HG03175 (cell line): Measurements from ENCODE around the gene GDF11.

Source experiments
- ATAC-seq: cut with Tn5 transposase; IDR thresholded peaks from one replicate; pipeline ENCODE4 v1.9.1; 2021; ENCODE audit warnings: mild to moderate bottlenecking, moderate library complexity; ENCODE audit not compliant: unreplicated experiment

Gene GDF11

DNA sequence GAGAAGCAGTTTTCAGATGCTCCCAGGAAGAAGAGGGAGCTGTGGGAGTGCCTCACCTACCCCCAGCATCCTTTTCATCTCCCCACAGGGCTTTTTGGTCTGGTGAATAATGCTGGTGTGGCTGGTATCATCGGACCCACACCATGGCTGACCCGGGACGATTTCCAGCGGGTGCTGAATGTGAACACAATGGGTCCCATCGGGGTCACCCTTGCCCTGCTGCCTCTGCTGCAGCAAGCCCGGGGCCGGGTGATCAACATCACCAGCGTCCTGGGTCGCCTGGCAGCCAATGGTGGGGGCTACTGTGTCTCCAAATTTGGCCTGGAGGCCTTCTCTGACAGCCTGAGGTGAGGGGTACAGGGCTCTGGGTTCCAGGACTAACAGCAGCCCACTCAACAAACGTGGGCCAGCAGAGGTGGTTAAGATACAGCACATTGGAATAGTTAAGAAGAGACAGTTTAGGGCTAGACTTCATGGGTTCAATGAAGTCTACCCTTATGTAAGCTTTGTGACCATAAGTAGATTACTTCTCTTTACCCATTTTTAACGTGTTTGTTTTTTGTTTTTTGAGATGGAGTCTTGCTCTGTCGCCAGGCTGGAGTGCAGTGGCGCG lies 21.2 kb upstream of the GDF11 start:
- no peak for ATAC-seq

DNA sequence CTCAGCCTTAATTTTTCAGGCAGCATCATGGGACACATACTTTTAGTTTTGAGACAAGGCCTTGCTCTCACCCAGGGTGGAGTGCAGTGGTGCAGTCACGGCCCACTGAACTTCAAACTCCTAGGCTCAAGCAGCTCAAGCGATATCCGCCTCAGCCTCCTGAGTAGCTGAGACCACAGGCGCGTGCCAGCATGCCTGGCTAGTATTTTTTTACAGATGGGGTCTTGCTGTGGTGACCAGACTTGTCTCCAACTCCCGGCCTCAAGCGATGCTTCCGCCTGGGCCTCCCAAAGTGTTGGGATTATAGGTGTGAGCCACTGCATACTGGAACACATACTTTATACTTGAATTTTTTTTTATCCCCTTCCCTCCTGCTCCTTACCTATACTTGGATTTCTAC lies 20.0 kb upstream of the GDF11 start:
- ATAC-seq: no peak

DNA sequence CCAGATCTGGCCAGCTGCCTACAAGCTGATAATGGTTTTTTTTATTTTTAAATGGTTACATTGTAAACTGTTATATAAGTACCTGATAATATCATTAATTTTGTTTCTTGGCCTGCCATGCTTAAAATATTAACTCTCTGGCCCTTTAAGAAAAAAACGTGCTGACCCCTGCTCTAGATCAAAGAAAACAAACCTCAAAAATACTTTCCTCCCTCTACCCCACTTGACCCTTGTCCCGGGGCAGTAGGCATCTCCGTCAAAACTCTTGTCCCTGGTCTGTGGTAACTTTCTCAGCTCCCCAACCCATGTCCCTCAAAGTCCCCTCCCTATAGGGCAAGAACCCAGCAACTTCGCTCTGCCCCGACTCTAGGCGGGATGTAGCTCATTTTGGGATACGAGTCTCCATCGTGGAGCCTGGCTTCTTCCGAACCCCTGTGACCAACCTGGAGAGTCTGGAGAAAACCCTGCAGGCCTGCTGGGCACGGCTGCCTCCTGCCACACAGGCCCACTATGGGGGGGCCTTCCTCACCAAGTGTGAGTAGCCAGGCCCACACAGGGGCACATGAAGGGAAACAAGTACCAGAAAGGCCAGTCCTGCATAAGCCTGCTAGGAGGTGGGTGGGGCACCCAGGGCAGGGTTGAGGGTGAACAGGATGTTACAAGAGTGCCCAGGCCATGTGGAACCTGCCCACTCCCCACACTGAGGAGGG lies 19.3 kb upstream of the GDF11 start:
- ATAC-seq: no peak

DNA sequence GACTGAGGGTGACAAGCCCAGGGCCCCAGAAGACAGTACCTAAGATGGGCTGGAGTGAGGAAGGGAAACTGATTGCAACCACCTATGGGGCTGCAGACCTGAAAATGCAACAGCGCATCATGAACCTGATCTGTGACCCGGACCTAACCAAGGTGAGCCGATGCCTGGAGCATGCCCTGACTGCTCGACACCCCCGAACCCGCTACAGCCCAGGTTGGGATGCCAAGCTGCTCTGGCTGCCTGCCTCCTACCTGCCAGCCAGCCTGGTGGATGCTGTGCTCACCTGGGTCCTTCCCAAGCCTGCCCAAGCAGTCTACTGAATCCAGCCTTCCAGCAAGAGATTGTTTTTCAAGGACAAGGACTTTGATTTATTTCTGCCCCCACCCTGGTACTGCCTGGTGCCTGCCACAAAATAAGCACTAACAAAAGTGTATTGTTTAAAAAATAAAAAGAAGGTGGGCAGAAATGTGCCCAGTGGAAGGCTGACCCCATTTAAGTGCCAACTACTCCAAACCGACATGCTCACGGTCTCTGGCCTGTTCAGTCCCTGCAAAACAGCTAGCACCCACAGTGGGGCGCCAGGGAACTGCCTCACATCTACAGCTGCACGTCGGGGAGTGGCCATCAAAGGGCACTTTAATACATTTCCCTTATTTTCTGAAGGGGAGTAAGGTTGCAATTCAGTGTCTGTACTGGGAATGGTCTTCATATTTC lies 18.5 kb upstream of the GDF11 start:
- ATAC-seq: peak; percentile 21

DNA sequence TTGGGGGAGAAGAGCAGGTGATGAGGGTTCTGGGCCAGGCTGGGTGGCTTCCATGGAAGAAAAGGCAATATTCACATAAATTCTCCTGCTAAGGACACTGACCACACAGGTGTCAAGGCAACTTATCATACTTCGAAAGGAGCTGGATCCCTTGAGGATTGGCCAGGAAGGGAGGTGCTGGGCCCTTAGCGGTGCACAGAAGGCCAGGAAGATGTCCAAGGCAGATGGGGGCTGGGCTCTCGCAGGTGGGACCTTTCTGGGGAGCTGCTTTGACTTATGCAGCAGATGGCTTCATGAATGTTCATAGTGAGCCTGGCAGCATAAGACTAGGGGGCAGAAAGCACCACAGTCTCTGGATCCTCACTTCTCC lies 18.0 kb upstream of the GDF11 start:
- ATAC-seq: no peak

DNA sequence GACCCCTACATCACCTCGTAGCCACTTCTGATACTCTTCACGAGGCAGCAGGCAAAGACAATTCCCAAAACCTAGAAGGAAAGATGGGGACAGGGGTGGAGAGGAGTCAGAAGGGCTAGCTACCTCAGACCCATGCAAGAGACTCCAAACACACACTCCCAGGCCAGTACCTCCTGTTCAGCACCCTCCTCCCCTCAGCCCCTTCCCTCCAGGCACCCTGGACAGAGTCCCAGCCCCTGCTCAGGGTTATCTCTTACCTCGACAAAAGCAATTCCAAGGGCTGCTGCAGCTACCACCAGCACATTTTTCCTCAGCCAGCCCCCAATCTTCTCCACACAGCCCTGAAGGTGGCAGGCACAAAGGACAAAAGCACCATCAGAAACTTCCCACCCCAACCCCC lies 17.4 kb upstream of the GDF11 start:
- no peak for ATAC-seq

DNA sequence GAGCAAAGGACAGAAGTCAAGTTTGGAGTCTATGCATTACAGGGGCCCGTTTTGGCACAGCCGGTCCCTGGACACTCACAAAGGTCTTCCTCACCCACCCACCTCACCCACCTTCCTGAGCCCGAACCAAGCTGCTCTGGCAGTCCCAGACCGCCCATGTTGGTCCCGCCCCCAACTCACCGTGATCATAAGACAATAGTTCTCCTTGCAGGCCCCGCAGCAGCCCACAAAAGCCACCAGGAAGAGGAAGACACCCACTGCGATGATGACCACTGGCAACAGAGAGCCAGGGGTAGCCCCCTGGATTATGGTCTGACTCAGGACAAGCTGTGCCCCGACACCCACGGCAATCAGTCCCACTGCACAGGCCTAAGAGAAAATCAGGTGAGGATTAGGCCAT lies 16.0 kb upstream of the GDF11 start:
- no peak for ATAC-seq

DNA sequence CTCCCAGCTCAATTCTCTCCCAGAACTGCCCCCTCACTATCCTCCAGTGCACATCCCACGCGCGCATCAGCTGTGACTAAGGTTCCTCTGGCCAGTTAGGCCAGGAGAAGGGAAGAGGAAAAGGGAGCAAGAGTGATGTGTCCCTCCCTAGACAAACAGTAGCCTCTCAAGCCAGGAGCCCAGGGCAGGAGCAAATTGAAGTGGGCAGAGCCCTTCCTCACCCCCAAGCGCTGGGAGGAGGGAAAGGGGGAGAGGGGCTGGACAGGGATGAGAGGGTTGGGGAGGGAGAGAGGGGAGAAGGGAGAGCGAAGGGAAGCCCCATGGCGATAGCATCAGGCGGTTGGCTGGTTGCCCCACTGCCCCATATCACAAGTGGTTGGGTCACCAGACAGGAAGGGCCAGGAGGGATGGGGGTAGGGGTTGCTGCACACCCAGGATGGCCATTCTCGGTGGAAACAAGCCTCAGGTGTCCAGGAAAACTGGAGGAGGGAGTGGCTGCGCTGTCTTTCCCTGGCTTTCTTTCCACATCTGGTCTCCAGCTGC lies 15.2 kb upstream of the GDF11 start:
- ATAC-seq: no peak

DNA sequence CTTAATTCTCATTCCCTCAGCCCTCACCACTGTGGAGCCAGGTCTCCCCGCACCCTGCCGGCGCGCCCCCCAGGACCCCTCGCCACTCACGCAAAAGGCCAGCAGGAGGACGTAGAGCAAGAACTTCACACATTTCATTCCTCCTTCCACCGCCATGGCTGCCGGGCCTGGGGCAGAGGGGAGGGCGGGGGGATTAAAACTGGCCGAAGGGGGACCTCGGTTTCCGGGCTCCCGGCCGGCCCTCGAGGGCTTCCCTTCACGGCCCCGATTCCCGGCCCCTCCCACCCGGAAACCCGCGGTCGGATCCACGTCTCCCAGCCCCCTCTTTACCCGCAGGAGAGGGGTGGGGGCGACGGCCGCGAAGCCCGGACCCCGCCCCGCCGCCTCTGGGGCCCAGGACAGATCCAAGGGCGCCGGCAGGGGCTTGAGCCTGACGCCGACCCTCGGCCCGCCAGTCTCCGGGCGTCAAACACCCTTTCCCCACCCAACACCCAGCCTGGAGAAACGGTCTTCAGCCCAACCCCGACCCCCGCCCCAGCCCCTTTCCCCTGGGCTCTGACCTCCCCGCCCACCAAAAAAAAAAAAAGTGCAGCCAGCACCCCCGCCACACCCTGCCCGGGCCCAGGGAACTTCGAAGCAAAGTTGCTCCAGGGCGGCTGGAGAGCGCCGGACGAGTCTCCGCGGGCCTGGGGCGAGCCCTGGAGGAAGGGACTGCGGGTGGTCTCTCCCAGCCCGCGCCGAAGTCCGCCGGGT lies 14.6 kb upstream of the GDF11 start:
- peak; percentile 20 for ATAC-seq

DNA sequence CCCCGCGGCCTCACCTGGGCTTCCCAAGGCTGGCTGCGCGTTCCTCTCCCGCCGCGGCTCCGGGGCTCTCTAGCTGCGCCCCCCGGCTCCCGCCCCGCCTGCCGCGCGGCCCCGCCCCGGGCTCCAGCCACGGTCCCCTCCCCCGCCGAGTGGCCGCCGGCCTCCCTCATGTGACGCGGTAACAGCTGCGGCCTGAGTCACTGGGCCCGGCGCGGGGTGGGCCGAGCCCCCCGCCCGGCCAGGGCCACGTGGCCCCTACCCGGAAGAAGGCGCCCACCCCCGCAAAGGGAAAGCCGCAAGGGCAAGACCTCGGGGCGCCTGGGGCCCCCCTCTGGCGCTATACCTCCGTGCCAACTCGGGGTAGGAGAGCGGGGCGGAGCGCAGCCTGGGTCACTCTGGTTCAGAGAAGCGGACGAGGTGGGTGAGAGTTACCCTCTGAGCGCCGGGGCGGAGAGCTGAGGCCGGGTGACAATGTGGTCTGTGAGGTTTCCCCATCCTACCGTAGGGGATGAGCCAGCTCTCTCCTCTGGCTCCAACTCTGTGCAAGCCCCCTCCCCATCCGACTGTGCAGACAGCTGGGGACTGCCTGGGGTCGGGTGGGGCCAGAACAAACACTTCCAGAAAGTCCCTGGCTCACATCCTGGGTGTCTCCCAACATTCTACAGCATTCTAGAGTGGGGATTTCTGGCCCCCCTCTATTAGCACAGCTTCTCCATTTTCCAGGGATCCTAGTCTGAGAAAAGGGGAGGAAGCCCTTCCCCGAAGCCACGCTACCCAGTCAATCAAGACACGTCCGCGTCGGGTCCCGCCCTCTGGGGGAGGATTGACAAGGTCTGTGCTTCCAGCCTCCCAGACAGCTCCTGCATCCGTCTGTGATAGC lies 13.7 kb upstream of the GDF11 start, which contains the start of gene CD63:
CD63 (minus strand) TSS at position 71 of the 880 bp plus-strand sequence. CDS start 668 bp downstream, outside the sequence.
- ATAC-seq: peak; percentile 70

DNA sequence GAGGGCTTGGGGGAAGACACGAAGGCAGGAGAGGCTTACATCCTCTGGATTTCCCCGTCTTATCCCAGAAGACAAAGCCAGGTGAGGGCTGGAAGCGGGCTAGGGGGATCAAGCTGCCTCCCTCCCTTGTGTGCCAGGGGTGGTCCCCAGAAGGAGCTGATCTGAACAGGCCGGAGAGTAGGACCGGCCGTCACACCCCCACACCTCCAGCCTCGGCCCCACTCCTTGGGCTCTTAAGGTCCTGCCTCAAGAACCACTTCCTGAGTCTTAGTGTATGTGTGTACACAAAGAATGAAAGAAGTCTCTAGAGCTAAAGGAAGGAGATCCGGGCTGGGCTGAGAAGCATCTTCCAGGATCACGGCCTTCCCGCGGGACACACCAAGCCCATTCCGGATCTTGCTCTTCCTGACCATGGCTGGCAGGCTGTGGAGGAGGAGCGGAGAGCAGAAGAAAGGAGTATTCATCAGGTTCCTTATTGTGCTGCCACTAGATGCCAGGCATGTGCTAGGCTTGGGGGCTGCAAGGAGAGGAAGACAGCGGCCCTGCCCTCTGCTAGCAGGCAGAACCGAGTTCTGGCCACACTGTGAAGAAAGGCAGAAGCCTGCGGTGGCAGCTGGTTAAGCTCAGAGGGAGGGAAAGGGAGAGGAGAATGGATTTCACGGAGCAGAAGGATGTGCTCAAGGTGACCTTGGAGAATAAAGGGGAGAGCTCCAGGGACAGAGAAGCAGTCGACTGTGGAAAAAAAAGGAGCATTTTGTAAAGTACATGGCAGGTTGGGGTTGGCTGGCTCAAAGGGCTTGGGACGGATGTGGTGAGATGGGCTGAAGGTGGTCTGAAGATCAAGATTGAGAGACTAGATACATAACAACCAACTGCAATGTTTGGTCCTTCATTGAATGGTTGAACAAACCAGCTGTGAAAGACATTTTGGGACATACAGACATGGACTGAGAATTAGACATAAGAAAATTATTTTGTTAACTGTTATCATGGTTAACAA lies 12.8 kb upstream of the GDF11 start:
- peak; percentile 38 for ATAC-seq

DNA sequence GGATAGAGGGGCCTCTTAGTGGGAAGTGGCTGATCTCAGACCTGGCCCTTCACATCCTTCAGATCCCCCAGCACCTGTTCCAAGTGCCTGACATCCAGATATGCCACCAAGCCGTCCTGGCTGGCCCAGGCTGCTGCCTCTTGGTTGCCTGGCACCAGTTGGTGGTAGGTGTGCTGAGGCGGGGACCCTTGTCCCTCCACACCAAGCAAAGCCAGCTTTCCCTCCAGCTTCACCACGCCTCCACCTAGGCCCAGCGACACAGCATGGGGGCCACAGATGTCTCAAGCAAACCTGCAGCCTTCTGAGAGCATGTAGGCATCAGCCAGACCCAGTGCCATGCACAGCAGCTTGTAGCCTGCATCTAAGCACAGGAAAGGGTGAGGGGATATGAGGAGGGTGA lies 10.6 kb upstream of the GDF11 start:
- no peak for ATAC-seq

DNA sequence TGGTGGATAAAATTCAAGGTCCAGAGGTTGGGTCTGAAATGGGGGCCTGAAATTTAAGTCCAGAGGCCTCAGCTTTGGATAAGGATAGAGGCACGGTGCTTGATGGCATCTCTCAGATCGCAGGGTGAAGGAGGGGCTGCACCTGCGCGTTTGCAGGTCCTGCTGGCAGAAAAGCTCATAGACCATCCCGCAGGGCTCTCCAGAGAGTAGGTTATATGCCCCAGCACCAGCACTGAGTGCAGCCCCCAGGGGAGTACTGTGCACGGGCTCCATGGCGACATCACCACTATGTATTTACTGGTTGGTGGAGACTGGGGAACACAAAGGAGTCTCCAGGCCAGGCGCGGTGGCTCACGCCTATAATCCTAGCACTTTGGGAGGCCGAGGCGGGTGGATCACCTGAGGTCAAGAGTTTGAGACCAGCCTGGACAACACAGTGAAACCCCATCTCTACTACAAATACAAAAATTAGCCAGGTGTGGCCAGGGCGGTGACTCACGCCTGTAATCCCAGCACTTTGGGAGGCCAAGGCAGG lies 9.8 kb upstream of the GDF11 start:
- ATAC-seq: no peak

DNA sequence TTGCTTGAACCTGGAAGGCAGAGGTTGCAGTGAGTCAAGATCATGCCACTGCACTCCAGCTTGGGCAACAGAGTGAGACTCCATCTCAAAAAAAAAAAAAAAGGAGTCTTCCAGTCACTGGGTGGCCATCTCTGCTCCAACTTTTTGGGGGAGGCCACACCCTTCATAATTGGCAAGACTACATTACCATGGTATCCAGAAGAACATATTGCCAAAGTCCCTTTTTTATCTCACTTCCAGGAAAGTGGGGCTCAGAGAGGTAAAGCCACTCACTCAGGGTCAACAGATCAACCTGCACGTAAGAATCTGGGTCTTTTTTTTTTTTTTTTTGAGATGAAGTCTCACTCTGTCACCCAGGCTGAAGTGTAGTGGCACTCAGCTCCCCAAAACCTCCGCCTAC lies 9.1 kb upstream of the GDF11 start:
- no peak for ATAC-seq

DNA sequence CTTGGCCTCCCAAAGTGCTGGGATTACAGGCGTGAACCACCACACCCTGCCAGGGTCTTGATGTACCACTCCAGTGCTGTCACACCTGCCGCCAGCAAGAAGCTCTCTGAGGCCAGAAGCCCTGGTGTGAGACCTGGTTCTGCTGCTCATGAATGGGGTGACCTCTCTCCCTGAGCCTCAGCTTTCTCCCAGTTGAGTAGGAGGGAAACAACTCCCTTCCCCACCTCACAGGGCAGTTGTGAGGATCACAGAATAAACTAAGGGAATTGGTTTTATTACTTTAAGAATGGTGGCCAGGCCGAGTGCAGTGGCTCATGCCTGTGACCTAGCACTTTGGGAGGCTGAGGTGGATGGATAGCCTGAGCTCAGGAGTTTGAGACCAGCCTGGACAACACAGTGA lies 8.3 kb upstream of the GDF11 start:
- no peak for ATAC-seq

DNA sequence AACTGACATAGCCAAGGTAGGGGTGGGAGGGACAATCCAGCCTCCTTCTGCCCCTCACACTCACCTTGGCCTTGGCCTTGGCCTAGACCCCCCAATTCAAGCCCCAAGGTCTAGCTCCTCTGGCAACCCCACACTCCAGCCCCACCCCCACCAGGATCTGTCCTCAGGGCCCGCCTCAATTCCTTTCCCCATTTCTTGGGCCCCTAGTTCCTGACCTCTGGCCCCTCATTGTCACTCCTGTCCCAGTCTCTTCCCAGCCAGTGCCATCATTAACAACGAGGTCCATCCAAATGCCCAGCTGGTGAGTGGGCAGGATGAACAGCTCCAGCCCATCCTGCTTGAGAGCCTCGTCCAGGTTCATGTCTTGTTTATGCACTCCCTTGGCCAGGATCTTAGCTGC lies 6.8 kb upstream of the GDF11 start:
- ATAC-seq: no peak

DNA sequence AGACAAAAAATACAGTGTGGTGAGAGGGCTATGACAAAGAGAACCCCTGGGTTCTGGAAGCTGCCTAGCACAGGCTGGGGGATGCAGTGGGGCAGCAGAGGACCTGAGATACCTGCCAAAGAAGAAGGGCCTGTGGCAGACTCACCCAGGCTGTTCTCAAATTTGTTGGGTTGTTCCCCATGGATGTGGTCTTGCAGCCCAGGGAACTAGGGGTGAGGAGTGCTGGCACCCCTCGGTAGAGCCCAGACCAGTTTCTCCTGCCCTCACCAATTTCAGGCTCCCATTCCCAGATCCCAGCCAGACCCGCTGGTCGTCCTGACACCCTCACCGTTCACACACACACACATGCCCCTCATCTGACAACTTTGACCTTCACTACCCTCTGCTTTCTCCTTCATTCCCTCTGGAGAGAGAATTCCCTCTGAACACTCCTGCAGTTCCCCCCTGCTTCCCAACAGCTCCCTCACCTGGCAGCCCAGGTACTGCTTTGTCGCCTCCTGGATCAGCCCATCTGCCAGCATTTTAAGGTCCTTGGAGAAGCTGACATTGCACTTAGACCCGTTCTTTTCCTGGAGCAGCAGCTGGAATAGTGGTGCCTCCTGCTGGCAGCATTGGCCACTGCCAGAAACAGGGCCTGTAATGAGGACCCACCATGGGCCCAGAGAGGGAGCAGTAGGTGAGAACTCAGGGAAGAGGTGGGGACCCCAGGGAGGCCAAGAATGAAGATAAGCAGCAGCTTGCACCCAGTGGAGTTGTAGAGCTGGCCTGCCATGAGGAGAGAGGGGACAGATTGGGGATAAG lies 5.9 kb upstream of the GDF11 start:
- ATAC-seq: peak; percentile 32

DNA sequence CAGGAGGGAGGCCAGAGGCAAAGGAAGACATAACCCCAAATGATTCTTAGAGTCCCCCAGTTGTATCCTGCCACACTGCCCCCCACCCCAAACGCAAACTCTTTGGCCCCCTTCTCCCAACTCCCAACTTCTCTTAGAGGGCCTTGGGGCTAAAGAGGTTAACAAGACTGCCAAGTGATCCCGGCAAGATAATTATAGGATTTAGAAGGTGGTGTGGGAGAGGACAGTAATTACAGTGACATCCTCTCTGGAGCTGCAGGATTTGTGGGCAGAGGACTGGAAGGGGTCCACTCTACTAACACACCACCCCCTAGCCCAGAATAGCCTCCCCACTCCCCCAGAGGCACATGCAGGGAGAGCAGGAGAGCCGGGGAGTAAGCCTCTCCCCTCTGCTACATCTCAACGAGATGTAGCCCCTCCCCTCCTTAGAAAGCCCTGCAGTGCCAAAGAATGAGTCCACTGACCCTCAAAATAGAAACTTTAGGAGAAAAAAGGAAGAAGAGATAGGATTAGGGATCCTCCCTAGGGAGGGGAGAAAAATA lies 5.3 kb upstream of the GDF11 start:
- no peak for ATAC-seq
